ENCODE data around the gene GBP3. TPM values are rescaled to one million over a fixed set of nuclear protein-coding genes. Genes with fewer than 3 reads are reported as not detected.

Gene GBP3
- total and polyA plus RNA-seq, 2 experiments from 2014 or later, result 0.13 TPM; not detected in 1

GRCh38 chr1:89068291-89068690, 45.6 kb upstream of the GBP3 start:
- H3K36me3 Mint-ChIP-seq (ENCODE audit: low read depth), result no peaks in the 10 kb centered on the region
- ATAC-seq (no peak), DNase-seq (ENCODE audit: low spot score) (no peak)
- H3K9me3 Mint-ChIP-seq, result no peaks in the 10 kb centered on the region
- TF ChIP-seq ZNF114 (CRISPR knock-in tag; IDR thresholded peaks at IDR 0.05), result no peak
- no peak for TF ChIP-seq REST (IDR thresholded peaks at IDR 0.05; ENCODE audit: unreplicated experiment)
- no peak for TF ChIP-seq ETS1 (IDR thresholded peaks at IDR 0.05)
- no peak for TF ChIP-seq POLR2AphosphoS5 (IDR thresholded peaks at IDR 0.05; ENCODE audit: low read depth)
- TF ChIP-seq CREB1 (CRISPR knock-in tag; IDR thresholded peaks at IDR 0.05; ENCODE audit: low read depth), result no peak
- no peak for TF ChIP-seq CTCF (conservative IDR thresholded peaks at IDR 0.05; ENCODE audit: low read depth in 2 of 2)
- no peak for TF ChIP-seq EZH2phosphoT487 (IDR thresholded peaks at IDR 0.05; ENCODE audit: unreplicated experiment)
- TF ChIP-seq NANOG (IDR thresholded peaks at IDR 0.05; ENCODE audit: borderline replicate concordance), result no peak
- TF ChIP-seq ZNF331 (CRISPR knock-in tag; IDR thresholded peaks at IDR 0.05; ENCODE audit: low read depth), result no peak
- TF ChIP-seq ZNF462 (CRISPR knock-in tag; IDR thresholded peaks at IDR 0.05), result no peak
- no peak for TF ChIP-seq STAT1 (IDR thresholded peaks at IDR 0.05; ENCODE audit: unreplicated experiment)
- TF ChIP-seq EZH2 (IDR thresholded peaks at IDR 0.05; ENCODE audit: low read depth, unreplicated experiment), result no peak
- no peak for TF ChIP-seq JUNB (IDR thresholded peaks at IDR 0.05; ENCODE audit: unreplicated experiment)
- Histone ChIP-seq H3K36me3 (ENCODE audit: insufficient read depth) (no peaks in the 10 kb centered on the region), H3K4me2 (no peak overlapping the region), H3K4me1 (ENCODE audit: insufficient read depth) (no peaks in the 10 kb centered on the region), H3K9me2 (ENCODE audit: insufficient read depth) (no peaks in the 10 kb centered on the region), H3F3A (replicated peaks; ENCODE audit: low read depth) (no peaks in the 10 kb centered on the region), H3K27me3 (ENCODE audit: insufficient read depth) (no peaks in the 10 kb centered on the region), H3K79me2 (replicated peaks; ENCODE audit: insufficient read depth) (no peaks in the 10 kb centered on the region), H3K4me3 (no peak overlapping the region), H2AFZ (no peak overlapping the region), H3K27ac (ENCODE audit: low read depth) (no peak overlapping the region), H4K20me1 (replicated peaks; ENCODE audit: insufficient read depth) (no peaks in the 10 kb centered on the region)
- H3K27me3 Mint-ChIP-seq (ENCODE audit: insufficient read depth, low read depth, poor library complexity), result peaks cover 4% of the 10 kb centered on the region
- H3K27ac Mint-ChIP-seq, result no peak overlapping the region
- no peaks in the 10 kb centered on the region for H3K4me1 Mint-ChIP-seq
- H3K4me3 Mint-ChIP-seq, result no peak overlapping the region
